ENCODE measurements around the gene HMX2.
A peak's percentile ranks its signal among the peaks of the same experiment; 100 is the strongest.
"Not testable (repeated sequence)": the region's sequence is repeated elsewhere in the genome, so short reads cannot be mapped to it uniquely, and the experiment has no call there.

HMX2 gene

GRCh38 chr10:123153486-123154091 lies 5.7 kb downstream of the HMX2 start:
- DNase-seq, result no peak

GRCh38 chr10:123154092-123154710 lies 6.3 kb downstream of the HMX2 start, which contains the start of gene BUB3:
BUB3 (plus strand) TSS chr10:123154402; CDS start chr10:123154918, 516 bp downstream.
- peak; percentile 98 to 100 for DNase-seq

GRCh38 chr10:123154711-123155505 lies 7.0 kb downstream of the HMX2 start:
- peak in 1 of 2 donors; percentile 37 for DNase-seq

- DNase-seq, result no peak
Measured at GRCh38 chr10:123156078-123156477, 8.1 kb downstream of the HMX2 start.

- no peak for DNase-seq
Measured at GRCh38 chr10:123157210-123157609, 9.3 kb downstream of the HMX2 start.

GRCh38 chr10:123158682-123159081 lies 10.7 kb downstream of the HMX2 start:
- no peak for DNase-seq

- no peak for DNase-seq
Measured at GRCh38 chr10:123160311-123160980, 12.5 kb downstream of the HMX2 start.

GRCh38 chr10:123164319-123164718 lies 16.4 kb downstream of the HMX2 start:
- DNase-seq, result no peak

GRCh38 chr10:123165445-123166072 lies 17.6 kb downstream of the HMX2 start:
- no peak for DNase-seq

- DNase-seq, result no peak
Measured at GRCh38 chr10:123166618-123167017, 18.7 kb downstream of the HMX2 start.

GRCh38 chr10:123170961-123171360 lies 23.0 kb downstream of the HMX2 start:
- no peak for DNase-seq

GRCh38 chr10:123171616-123172015 lies 23.7 kb downstream of the HMX2 start:
- DNase-seq, result not testable (repeated sequence)

- DNase-seq, result no peak
Measured at GRCh38 chr10:123175389-123176387, 27.8 kb downstream of the HMX2 start.

GRCh38 chr10:123178390-123178789 lies 30.5 kb downstream of the HMX2 start:
- not testable (repeated sequence) for DNase-seq

GRCh38 chr10:123180101-123181090 lies 32.5 kb downstream of the HMX2 start:
- no peak for DNase-seq

- DNase-seq, result no peak
Measured at GRCh38 chr10:123183724-123184123, 35.8 kb downstream of the HMX2 start.

- DNase-seq, result no peak
Measured at GRCh38 chr10:123187781-123188180, 39.8 kb downstream of the HMX2 start.

GRCh38 chr10:123191886-123192285 lies 44.0 kb downstream of the HMX2 start:
- DNase-seq, result no peak

GRCh38 chr10:123194056-123194455 lies 46.1 kb downstream of the HMX2 start:
- DNase-seq, result no peak

Measured in hippocampal formation (tissue), 2 donors.